C4-2B (cell line): ENCODE measurements around the gene DNAH12.
"Not testable (repeated sequence)": the region's sequence is repeated elsewhere in the genome, so short reads cannot be mapped to it uniquely, and the experiment has no call there.

Experiments used
- CTCF ChIP-seq: fragments of 450-650 bp; conservative IDR thresholded peaks from 2 replicates; pipeline ENCODE4 v1.5.1; 2017; ENCODE audit warnings: mild to moderate bottlenecking
- ZFX ChIP-seq: fragments of 450-650 bp; IDR thresholded peaks from 2 replicates; pipeline ENCODE4 v1.6.1; 2017

- TF ChIP-seq CTCF, ZFX: not testable (repeated sequence)
Observed at GRCh38 chr3:57365089-57365488, 179.1 kb downstream of the DNAH12 start.
